HG03342 (cell line): ENCODE data around the gene FOSL1.

Experiments
- ATAC-seq: cut with Tn5 transposase; IDR thresholded peaks from one replicate; pipeline ENCODE4 v1.9.1; 2021; ENCODE audit warnings: mild to moderate bottlenecking, moderate library complexity; ENCODE audit not compliant: unreplicated experiment

The FOSL1 gene

DNA sequence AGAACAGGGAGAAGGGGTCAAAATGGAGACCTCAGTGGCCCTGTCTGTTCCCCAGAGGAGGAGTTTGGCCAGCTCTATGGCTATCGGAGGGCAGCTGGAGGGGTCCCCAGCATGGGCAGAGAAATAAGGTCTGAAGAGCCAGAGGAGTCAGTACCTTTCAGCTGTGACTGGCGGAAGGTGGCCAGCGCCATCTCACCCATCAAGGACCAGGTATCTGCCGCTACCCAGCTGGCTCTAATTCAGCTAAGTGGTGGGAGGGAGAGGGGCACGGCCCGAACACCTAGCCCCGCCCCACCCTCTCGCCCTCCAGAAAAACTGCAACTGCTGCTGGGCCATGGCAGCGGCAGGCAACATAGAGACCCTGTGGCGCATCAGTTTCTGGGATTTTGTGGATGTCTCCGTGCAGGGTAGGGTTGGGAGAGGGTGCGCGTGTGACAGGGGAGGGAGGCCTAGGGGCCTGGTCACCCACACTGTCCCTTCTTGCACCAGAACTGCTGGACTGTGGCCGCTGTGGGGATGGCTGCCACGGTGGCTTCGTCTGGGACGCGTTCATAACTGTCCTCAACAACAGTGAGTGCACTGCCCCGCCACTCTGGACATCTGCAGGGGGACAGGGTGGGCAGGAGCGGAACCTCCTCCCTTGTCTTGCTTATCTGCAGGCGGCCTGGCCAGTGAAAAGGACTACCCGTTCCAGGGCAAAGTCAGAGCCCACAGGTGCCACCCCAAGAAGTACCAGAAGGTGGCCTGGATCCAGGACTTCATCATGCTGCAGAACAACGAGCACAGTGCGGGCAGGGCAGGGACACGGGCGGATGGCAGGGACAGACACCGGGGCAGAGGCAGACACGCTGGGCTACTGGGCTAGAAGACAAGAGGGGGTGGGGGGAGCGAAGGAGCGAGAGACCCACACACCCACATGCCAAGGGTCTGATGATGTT, 17.8 kb downstream of the FOSL1 start:
- no peak for ATAC-seq

DNA sequence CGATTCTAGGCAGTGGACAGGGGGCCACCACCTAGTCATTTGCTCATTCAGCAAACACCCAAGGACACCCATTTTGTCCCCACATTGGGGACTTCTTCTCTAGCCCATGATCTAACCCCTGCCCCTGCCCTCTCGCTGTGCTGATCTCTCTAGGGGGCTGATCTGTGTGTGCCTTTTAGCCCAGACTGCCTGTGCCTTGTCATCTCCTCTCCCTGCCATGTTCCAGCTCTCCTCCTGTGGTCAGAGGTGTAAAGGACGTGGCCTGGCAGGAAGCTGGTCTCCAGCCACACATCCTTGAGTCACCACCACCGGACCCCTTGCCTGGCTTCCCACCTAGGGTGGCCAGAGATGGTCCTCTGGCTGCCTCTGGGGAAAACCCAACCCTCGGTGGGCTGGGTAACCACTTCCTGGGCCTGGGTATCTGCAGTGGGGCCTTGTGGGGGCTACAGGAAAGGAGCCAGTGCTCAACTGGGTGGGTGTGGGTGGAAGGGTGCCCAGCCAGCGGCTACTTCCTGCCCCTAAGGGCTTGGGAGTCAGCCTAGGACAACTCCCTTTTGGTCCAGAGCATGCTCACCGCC, 19.3 kb downstream of the FOSL1 start:
- no peak for ATAC-seq

DNA sequence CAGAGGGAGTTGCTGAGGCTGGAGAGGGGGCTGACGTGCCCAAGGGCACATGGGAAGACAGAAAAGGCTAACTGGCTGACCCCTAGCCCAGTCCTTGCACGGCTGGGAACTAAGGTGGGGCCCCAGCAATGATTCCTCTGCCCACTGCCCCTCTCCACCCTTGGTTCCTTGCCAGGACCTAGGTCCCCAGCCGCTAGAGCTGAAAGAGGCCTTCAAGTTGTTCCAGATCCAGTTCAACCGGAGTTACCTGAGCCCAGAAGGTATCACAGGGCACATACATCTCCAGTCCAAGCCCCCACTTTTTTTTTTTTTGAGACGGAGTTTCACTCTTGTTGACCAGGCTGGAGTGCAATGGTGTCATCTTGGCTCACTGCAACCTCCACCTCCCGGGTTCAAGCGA, 20.2 kb downstream of the FOSL1 start:
- no peak for ATAC-seq

DNA sequence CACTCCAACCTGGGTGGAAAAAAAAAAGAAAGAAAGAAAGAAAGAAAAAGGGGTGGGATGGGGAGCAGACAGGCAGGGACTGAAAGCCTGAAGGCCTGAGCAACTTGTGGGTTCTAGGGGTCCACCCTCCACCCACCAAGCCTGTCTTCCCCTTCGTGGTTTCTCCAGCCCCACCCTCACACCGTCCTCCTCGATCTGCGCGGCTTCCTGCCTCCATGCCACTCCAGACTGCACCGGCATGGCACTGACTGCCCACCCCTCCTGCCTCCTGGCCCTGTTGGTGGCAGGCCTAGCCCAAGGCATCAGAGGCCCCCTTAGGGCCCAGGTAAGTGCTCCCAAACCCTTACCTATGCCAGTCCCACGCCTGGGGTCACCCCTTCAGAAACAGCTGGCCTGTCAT, 20.6 kb downstream of the FOSL1 start, which contains the start of gene CTSW:
Gene CTSW, plus strand, starts transcription at position 221 of the 400 bp plus-strand sequence. Its CDS starts 18 bp downstream, at position 239.
- ATAC-seq, result no peak

DNA sequence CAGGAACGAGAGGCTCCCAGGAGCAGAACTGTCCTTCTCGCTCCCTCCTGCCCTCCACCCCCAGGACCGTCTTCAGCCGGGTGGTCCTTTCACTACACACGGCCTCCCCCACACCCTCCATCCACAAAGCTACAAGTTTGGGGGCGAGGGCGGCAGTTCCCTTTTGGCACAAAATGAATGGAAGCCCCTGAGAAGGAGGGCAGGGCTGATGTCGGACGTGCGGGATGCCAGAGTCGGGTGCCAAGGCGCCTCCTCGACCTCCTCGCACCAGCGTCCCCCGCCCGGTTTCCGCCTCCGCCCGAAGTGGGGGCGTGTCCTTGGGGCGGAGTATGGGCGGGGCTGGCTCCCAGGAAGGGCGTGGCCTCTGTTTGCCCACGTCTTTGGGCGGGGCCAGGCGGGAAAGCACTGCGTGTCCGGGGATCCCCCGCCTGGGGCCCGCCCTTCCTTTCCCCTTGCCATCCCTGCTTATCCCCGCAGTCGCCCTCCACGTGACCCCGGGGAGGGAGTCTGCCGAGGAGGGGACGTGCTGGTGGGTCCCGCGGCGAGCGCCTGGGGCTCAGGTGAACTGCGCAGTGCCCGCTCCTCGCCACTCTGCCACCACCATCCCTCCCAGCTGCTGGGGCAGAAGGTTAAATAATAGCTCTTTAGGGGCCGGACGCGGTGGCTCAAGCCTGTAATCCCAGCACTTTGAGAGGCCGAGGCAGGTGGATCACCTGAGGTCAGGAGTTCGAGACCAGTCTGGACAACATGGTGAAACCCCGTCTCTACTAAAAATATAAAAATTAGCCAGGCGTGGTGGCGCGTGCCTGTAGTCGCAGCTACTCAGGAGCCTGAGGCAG, 26.7 kb downstream of the FOSL1 start:
- ATAC-seq, result peak; percentile 75

DNA sequence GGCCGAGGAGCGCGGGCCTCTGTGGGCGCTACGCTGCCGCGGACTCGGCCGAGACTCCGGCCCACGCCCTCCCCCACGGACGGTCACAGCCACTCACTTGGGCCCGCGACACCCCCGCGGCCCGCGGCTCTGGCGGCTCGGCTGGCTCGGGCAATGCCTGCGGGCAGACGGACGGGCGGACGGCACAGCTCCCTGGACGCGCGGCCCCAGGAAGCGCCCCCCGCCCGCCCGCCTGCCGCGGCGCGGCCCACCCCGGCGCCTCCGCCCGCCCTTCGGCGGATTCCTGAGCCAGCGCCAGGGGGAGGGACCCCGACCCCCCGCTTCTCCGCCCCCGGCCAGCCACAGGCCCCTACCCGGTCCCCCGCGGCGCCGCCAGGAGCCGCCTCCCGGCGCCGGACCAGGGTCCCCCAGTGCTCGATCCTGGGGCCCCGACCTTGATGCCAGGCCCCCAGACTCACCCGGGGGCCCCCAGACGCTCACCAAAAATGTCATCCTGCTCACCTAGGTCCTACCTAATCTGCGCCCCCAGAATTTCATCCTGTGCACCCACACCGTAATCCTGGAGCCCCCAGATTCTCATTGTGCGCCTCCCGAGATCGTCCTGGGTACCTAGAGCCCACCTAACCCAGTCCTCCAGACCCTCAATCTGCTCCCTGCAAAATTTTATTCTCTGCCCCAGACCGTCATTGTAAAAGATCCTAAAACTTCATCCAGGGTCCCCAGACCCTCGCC, 27.4 kb downstream of the FOSL1 start, which contains the start of gene EFEMP2:
Gene EFEMP2, minus strand, starts transcription at position 215 of the 732 bp plus-strand sequence. CDS start 446 bp downstream, outside the sequence.
- no peak for ATAC-seq

DNA sequence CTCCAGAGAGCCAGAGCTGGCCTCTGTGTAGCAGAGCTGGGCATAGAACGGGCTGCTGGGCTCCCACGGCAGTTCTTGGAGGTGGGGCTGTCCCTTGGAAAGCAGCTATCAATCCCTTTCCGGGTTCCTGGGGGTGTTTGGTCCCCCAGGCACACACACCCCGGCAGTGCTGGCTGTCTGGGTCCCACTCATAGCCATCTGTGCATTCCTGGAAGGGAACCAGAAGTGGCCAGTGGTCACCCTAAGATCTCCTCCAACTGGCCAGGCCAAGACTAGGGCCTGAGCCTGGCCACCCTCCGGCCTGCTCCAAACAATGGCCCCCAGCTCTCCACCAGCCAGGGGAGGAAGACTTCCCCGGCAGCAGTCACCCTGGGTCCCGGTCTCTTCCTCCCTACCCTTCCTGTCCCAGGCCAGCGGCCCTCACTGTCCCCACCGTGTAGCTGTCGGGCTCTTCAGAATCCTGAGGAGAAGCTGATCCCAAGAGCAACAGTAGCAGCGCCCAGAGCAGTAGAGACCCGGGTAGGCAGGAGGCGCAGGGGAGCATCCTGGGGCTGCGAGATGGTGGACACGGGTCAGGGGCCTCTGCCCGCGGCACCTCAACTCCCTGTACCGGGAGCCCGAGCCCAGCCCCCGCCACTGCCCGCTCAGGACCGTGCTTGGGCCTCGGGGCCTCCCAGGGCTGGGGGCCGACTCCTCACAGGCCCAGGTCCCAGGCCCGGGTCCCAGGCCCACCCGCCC, 28.2 kb downstream of the FOSL1 start:
- no peak for ATAC-seq

DNA sequence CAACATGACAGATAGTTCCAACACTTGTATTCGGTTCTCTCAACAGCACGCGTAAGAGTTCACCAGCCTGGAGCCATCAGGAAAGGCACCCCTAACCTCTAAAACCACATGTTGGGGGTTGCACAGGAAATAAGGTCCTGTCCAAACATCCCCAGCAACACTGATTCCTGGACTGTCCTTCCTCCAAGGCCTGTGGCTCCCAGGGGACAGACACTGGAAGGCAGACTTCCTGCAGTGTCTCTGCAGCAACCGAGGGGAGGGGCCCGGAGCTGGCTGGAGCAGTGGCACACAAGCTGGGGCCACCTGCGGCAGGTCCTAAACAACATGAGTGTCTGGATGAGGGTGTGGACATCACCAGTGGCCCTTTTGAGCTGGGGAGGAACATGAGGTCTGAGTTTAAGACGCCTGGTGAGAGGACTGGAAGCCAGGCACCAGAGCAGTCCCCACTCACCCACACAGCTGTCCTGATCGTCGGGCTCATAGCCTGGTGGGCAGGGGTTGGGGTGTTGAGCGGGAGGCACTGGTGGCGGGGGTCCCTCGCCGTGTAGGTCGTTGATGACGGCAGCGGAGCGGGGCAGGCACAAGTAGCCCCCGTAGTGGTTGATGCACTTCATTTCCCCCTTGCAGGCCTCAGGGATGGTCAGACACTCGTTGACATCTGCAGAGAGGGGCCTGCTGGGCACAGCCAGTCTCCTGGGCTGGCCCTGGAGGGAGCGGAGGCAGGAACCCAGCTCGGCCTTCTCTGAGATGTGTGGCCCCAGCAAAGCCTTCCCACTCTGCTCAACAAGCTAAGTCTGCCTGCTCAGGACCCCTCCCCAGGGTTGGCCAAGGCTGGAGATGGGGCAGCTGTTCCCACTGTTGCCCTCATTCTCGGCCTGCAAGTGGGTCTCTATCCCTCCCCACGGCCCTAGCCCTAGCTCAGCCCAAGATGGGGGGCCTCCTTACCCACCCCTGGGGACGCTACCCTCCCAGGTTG, 29.2 kb downstream of the FOSL1 start:
- no peak for ATAC-seq

DNA sequence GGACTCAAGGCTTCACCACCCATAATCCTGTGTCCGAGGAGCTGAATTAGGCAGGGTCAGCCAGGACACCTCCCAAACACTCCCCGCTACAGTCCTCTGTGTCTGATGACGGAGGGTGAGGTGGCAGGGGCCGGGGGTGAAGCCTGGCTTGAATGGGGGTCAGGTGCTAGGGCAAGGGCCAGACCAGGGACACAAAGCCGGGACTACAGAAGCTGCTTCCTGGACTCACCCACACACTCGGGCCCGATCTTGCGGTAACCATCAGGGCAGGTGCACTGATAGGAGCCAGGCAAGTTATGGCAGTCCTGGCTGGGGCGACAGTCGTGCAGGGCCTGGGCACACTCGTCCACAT, 29.9 kb downstream of the FOSL1 start:
- no peak for ATAC-seq

DNA sequence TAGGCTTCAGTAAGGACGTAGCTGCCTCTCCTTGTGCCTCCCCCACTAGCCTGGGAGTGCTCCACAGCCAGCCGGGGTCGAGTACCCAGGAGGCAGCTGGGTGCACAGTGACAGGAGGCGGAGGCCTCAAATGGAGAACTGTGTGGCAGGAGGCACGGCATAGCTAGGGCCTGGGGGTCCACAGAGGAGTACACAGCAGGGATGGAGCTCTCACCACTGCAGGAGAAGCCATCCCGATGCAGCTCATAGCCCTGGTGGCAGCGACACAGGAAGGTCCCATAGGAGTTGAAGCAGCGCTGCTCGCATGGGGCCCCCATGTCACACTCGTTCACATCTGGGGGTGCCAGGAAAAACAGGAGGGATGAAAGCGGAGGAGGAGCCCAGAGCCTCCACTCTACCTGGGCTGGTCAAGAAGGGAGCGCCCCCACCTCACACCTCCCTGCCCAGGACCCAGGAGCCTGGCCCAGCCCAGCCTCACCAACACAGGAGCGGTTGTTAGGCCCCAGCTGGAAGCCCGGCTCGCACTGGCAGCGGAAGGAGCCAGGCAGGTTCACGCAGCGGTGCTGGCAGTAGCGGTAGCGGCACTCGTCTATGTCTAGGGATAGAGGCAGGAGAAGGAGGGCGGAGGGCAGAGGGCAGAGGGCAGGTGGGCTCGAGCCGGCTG, 30.4 kb downstream of the FOSL1 start:
- no peak for ATAC-seq

DNA sequence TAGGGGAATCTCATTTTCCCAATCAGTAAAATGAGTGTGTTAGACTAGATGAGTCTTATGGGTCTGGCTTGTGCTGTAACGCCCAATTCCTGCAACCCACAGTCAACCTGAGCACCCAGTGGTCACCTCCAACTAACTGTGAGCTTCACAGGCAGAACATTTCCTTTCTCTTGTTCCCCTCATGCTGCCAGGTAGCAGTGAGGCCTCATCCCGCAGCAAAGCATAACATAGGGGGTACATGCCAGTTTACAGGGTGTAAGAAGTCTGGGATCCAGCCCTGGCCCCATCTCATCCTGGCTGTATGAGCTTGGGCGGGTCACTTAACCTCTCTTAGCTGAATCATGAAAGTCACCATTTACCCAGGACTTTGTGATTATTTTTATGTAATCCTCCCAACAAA, 31.3 kb downstream of the FOSL1 start:
- no peak for ATAC-seq

DNA sequence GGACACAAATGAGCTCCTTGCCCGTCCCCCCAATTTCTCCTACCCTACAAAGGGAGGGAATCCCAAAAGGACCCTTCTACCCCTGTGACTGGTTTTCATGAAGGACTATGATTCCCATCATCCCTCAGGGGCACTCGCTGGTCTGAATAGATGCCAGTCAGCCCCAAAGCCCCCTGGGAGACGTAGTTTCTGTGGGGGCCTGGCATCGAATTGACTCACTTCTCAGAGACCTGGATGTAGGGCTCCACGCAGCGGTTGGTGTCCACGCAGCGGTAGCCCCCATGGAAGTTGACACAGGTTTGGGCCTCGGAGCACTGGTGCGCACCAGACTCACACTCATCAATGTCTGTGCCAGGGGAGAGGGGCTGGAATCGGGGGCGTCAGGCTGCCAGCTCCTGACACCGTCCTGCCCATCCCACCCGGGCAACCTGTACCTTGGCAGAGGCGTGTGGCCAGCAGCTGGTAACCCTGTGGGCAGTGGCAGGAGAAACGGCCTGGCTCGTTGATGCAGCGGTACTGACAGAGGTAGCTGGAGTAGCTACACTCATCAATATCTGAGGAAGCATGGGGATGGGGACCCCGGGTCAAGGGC, 32.0 kb downstream of the FOSL1 start:
- ATAC-seq, result no peak

DNA sequence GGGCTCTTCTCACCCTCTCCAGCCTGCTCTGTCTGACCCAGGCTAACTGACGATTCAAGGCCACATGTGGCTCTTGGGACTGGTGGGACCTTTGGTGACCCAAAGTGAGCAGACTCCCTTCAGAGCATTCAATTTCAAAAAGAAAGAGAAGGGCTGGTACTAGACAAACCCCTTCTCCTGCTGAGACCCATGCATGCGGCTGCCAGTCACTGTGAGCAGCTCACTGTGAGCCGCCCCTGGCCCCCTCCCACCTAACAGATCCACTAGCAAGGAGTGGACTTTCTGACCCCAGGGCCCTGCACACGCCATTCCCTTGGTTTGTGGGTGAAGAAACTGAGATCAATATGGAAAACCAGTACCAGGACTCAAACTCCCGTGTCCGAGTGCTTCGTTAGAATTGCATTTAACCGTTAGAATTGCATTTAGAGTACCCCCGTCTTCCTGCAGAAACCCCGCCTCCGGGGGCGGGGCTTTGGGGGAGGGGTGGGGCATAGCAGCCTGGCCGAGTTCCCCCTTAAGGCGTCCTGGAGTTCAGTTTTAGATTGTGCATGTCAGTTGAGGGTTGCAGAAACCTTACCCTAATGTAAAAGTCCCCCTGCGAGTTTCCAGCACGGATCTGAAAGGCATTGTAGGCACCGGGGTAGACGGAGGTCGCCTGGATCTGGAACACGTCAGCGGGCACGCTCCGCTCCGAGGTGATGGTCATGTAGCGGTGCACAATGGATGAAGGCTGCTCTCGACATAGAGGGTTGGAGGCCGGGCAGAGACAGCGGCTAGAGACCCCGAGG, 32.7 kb downstream of the FOSL1 start:
- no peak for ATAC-seq

DNA sequence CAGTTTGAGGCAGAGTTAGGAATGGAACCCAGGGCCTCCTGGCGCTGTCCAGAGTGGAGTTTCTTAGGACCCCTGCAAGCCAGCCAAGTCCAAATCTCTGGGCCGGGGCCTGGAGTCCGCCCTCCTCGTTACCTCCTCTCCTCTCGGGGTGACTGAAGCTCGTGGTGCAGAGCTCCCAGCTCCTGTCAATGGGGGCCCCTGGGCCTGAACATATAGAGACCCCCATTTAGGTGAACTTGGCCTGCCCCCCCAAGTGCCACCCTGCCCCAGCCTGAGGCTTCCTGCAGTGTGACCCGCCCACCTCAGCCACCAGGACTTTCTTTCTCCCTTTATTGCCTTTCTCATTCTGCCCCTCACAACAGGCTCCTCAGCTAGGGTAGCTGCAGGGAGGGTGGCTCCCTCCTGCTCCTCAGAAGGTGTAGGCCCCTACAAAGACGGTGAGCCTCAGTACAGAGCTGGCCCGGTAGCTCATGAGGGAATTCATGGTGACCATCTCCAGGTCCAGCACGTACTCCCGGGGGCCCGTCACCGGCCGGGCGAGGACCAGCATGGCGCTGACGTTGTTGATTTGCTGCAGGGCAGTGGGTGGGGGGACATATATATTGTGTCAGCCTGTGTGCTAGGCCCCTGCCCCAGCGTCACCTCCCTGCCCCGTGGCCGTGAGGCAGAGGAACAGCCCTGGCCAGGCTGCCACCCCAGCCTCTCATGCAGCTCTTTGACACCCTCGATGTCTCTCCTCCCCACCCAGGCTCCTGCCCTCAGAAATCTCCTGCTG, 33.5 kb downstream of the FOSL1 start:
- ATAC-seq, result no peak

DNA sequence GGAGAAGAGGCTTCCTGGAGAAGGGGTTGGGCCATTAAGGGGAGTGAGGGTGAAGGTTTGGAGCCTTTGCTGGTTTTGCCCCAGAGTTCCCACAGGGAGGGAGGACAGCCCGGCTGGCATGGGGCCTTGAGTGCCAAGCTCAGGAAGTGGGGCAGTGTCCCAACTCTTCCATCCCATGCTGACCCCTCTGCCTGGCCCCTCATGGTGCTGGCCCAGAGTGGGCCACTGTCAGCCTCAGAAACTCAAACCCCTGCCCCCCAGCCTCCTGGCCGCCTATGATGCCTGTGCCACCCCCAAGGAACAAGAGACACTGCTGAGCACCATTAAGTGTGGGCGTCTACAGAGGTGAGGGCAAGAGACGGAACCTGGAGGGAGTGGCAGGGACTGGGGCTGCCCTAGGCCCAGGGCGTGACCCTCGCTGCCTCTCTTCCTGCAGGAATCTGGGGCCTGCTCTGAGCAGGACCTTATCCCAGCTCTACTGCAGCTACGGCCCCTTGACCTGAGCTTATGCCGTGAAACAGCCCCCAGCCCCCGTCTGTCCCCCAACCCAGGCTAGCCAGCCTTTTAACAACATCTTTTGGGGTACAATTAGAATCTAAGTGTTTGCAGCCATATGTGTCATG, 34.5 kb downstream of the FOSL1 start:
- no peak for ATAC-seq
